ENCODE data around the gene ZNF33A.

GRCh38 chr10:37976091-37976879, 34.2 kb upstream of the ZNF33A start, which contains the start of gene ZNF25:
- TF ChIP-seq CTCF (conservative IDR thresholded peaks at IDR 0.05) = peak; percentile 80
- no peak for TF ChIP-seq EZH2 (IDR thresholded peaks at IDR 0.05; ENCODE audit: low read depth)

Data from PC-9 (cell line).